ENCODE measurements around the gene ANKRD28. TPM values are rescaled to one million over a fixed set of nuclear protein-coding genes. Genes with fewer than 3 reads are reported as not detected.

The ANKRD28 gene
- total RNA-seq, 1 experiment from 2014 or later, result 47.5 TPM

DNA sequence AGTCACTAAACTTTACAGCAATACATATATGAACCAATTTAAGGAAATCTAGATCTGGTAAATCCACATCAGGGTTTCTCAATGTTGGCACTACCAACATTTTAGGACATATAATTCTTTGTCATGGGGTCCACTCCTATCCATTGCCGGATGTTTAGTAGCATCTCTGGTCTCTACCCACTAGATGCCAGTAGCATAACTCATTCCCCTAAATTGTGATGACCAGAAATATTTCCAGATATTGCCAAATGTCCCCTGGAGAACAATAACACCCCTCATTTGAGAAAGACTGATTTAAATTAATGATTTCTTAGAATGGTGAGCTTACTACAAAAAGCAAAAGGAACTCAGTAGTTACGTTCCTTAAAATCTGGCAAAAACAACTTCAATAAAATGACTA lies 23.1 kb upstream of the ANKRD28 start:
- H3K36me3 ChIP-seq (ENCODE audit: control insufficient read depth in 1 of 2, insufficient read depth in 2 of 2, low read length in 2 of 2), result no peaks in the 10 kb centered on the region
- ChIA-PET CTCF (no interaction called here), RAD21 (ENCODE audit: low non-redundant PET in 1 of 2, low total read pairs in 2 of 2, uncharacterized antibody in 2 of 2, unreplicated experiment in 2 of 2) (no interaction called here), POLR2A (no interaction called here)
- DNase-seq (ENCODE audit: low read depth, low spot score) (no peak), ATAC-seq (no peak)
- H3K27me3 ChIP-seq (ENCODE audit: insufficient read depth, low read length), result no peaks in the 10 kb centered on the region
- H3K9me2 ChIP-seq (ENCODE audit: insufficient read depth), result no peaks in the 10 kb centered on the region
- H3K79me2 ChIP-seq (ENCODE audit: insufficient read depth, low read length), result peaks cover 92% of the 10 kb centered on the region
- no peak for TF ChIP-seq CBX3 (IDR thresholded peaks at IDR 0.05; ENCODE audit: low read depth)
- no peak for TF ChIP-seq SRF (IDR thresholded peaks at IDR 0.05; ENCODE audit: low read depth)
- TF ChIP-seq ZFX (IDR thresholded peaks at IDR 0.05), result no peak
- no peak for TF ChIP-seq SP1 (IDR thresholded peaks at IDR 0.05; ENCODE audit: low read depth)
- TF ChIP-seq MAX (IDR thresholded peaks at IDR 0.05), result no peak
- no peak for TF ChIP-seq POLR2AphosphoS5 (IDR thresholded peaks at IDR 0.05; ENCODE audit: low read depth, low read length)
- TF ChIP-seq, protein P1, sequence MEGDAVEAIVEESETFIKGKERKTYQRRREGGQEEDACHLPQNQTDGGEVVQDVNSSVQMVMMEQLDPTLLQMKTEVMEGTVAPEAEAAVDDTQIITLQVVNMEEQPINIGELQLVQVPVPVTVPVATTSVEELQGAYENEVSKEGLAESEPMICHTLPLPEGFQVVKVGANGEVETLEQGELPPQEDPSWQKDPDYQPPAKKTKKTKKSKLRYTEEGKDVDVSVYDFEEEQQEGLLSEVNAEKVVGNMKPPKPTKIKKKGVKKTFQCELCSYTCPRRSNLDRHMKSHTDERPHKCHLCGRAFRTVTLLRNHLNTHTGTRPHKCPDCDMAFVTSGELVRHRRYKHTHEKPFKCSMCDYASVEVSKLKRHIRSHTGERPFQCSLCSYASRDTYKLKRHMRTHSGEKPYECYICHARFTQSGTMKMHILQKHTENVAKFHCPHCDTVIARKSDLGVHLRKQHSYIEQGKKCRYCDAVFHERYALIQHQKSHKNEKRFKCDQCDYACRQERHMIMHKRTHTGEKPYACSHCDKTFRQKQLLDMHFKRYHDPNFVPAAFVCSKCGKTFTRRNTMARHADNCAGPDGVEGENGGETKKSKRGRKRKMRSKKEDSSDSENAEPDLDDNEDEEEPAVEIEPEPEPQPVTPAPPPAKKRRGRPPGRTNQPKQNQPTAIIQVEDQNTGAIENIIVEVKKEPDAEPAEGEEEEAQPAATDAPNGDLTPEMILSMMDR (IDR thresholded peaks at IDR 0.05 in 2 of 3, conservative IDR thresholded peaks at IDR 0.05 in 1 of 3; ENCODE audit: borderline replicate concordance in 1 of 3, insufficient read depth in 1 of 3, low read depth in 2 of 3, low read length in 2 of 3), result no peak
- TF ChIP-seq JUND (IDR thresholded peaks at IDR 0.05), result no peak
- no peak for TF ChIP-seq ELF1 (IDR thresholded peaks at IDR 0.05; ENCODE audit: borderline replicate concordance, low read depth)
- no peak for TF ChIP-seq EZH2phosphoT487 (IDR thresholded peaks at IDR 0.05; ENCODE audit: borderline replicate concordance)
- TF ChIP-seq YY1 (IDR thresholded peaks at IDR 0.05; ENCODE audit: extremely low read depth, insufficient replicate concordance, low read depth, low read length), result no peak
- peaks cover 0 to 3% of the 10 kb centered on the region in 2 experiments; a peak in 1 of 4 replicates for H3K4me1 ChIP-seq (ENCODE audit: control insufficient read depth in 1 of 2, insufficient read depth in 2 of 2, low read length in 2 of 2)
- no peak overlapping the region for H2AFZ ChIP-seq (ENCODE audit: low read depth, low read length, poor library complexity, severe bottlenecking)
- no TSS peak for BruUV-seq (replicated peaks)
- intact Hi-C loops (cut with micrococcal nuclease), result loop anchor here (10.0 kb wide), 1 partner anchor 724 kb away; no protein-coding TSS in a partner anchor
- no peak overlapping the region for H3K4me3 ChIP-seq (replicated peaks in 1 of 2; ENCODE audit: low read depth in 1 of 2, low read length in 2 of 2)
- no peak overlapping the region for H3K9ac ChIP-seq (ENCODE audit: low read length)
- H3K9me3 ChIP-seq (ENCODE audit: control insufficient read depth in 1 of 2, insufficient read depth in 1 of 2, low read depth in 1 of 2, low read length in 2 of 2), result no peaks in the 10 kb centered on the region
- H4K20me1 ChIP-seq (ENCODE audit: insufficient read depth), result no peaks in the 10 kb centered on the region; the same call in 1 of the 2 replicates
- no peak overlapping the region for H3K27ac ChIP-seq (ENCODE audit: low read depth, low read length)
- H3K4me2 ChIP-seq (ENCODE audit: low read length), result no peak overlapping the region
